HepG2 (cell line): Measurements from ENCODE around the gene NUDT1. TPM values are rescaled to one million over a fixed set of nuclear protein-coding genes. Genes with fewer than 3 reads are reported as not detected.

Source experiments
- ATAC-seq: fragments of 200-7000 bp; cut with Tn5 transposase; 3 replicates; pipeline ENCODE4 v1.9.1; 2020; ENCODE audit warnings: mild to moderate bottlenecking, moderate library complexity
- BruUV-seq: library from RNA; stranded (reverse); fragments of 400-500 nt; replicated peaks from 2 replicates; lab custom pipeline; 2021; lab: Mats Ljungman, UMichigan
- CTCF ChIA-PET: fragments of 300-600 bp; formaldehyde crosslinking; extraction: SDS; loops from one replicate; lab custom pipeline; 2021; ENCODE audit warnings: low total read pairs, inconsistent platforms, low intra/inter-chr PET ratio; lab: Yijun Ruan, JAX
- POLR2A ChIA-PET: fragments of 350-600 bp; sonication (Branson Sonifier 250); formaldehyde crosslinking; loops from one replicate; lab custom pipeline; 2020; ENCODE audit warnings: antibody characterized with exemption, inconsistent platforms; lab: Yijun Ruan, JAX
- DNase-seq: peaks from one replicate; pipeline ENCODE4 v3.0.0-alpha.2; 2015; ENCODE audit warnings: low spot score
- FAIRE-seq: peaks from 3 replicates; lab custom pipeline; 2011; peaks lifted over from hg19 to GRCh38; lab: Jason Lieb, UNC
- H2AFZ ChIP-seq: one replicate; pipeline ENCODE4 v1.6.1; 2011; ENCODE audit warnings: low read length, inconsistent platforms
- H3K27ac ChIP-seq: fragments of 300-600 bp; 3 replicates; pipeline ENCODE4 v1.8.0; 2011; ENCODE audit warnings: mixed run types, mild to moderate bottlenecking, mixed read lengths, low read length, inconsistent platforms; ENCODE audit not compliant: insufficient read depth; ENCODE audit errors: extremely low read length
- H3K27me3 ChIP-seq, 2 experiments: fragments of 200-600 bp in 1 of 2; 2 replicates in 1 of 2; 3 replicates in 1 of 2; pipeline versions ENCODE4 v1.6.0 to v1.8.0; 2011; ENCODE audit warnings: low read length in 2 of 2, mild to moderate bottlenecking in 2 of 2, moderate library complexity in 2 of 2, inconsistent platforms in 1 of 2; ENCODE audit not compliant: insufficient read depth in 2 of 2, control insufficient read depth in 1 of 2
- H3K36me3 ChIP-seq, 2 experiments: fragments of 200-600 bp in 1 of 2; replicated peaks in 1 of 2; 2 replicates in 1 of 2; 3 replicates in 1 of 2; pipeline versions ENCODE4 v1.5.1 to v1.8.0; 2011; ENCODE audit warnings: low read length in 2 of 2, inconsistent platforms in 1 of 2; ENCODE audit not compliant: insufficient read depth in 2 of 2, control insufficient read depth in 1 of 2
- H3K4me1 ChIP-seq: 2 replicates; pipeline ENCODE4 v1.5.1; 2012; ENCODE audit warnings: low read length, inconsistent platforms; ENCODE audit not compliant: insufficient read depth
- H3K4me2 ChIP-seq: 2 replicates; pipeline ENCODE4 v1.6.0; 2011; ENCODE audit warnings: low read depth, low read length, inconsistent platforms
- H3K4me3 ChIP-seq, 3 experiments: fragments of 200-600 bp in 1 of 3; sonication (generic), shearing (Covaris generic) in 1 of 3; replicated peaks in 1 of 3; 2 replicates each; pipeline ENCODE4 v1.5.1; 2011 to 2016; ENCODE audit warnings: low read length in 3 of 3, inconsistent platforms in 2 of 3, low read depth in 2 of 3, mild to moderate bottlenecking in 2 of 3, control low read depth in 1 of 3, mixed read lengths in 1 of 3; ENCODE audit not compliant: insufficient read depth in 1 of 3
- H3K79me2 ChIP-seq: one replicate; pipeline ENCODE4 v1.6.1; 2011; ENCODE audit warnings: low read length, inconsistent platforms; ENCODE audit not compliant: insufficient read depth
- H3K9ac ChIP-seq: 2 replicates; pipeline ENCODE4 v1.6.0; 2011; ENCODE audit warnings: mild to moderate bottlenecking, low read depth, low read length, inconsistent platforms; ENCODE audit not compliant: insufficient read depth
- H3K9me3 ChIP-seq: 2 replicates; pipeline ENCODE4 v1.5.1; 2012; ENCODE audit warnings: mild to moderate bottlenecking, low read length
- H4K20me1 ChIP-seq: 2 replicates; pipeline ENCODE4 v1.6.0; 2011; ENCODE audit warnings: inconsistent platforms, mild to moderate bottlenecking, low read length, moderate library complexity; ENCODE audit not compliant: insufficient read depth
- BRCA1 ChIP-seq: sonication (generic); formaldehyde crosslinking; IDR thresholded peaks from 2 replicates; pipeline ENCODE4 v1.4.0; 2020; ENCODE audit warnings: missing genetic modification reagents
- CEBPG ChIP-seq: IDR thresholded peaks from 2 replicates; pipeline ENCODE4 v1.6.1; 2016
- CREB1 ChIP-seq, 2 experiments: fragments of 450-650 bp in 1 of 2; IDR thresholded peaks; 2 replicates each; pipeline ENCODE4 v1.6.1; 2016 to 2017; ENCODE audit warnings: control low read depth in 1 of 2, mild to moderate bottlenecking in 1 of 2, missing compliant biosample characterization in 1 of 2, missing genetic modification characterization in 1 of 2
- ETS1 ChIP-seq: sonication (generic); formaldehyde crosslinking; IDR thresholded peaks from 2 replicates; pipeline ENCODE4 v1.4.0; 2020; ENCODE audit warnings: missing genetic modification reagents
- HOMEZ ChIP-seq: IDR thresholded peaks from 2 replicates; pipeline ENCODE4 v1.6.1; 2016; ENCODE audit warnings: low read depth
- HOXA7 ChIP-seq: sonication (generic); formaldehyde crosslinking; IDR thresholded peaks from 2 replicates; pipeline ENCODE4 v1.8.1; 2022; ENCODE audit warnings: mild to moderate bottlenecking, missing genetic modification reagents, moderate library complexity
- NFKBIZ ChIP-seq: IDR thresholded peaks from 2 replicates; pipeline ENCODE4 v1.6.1; 2018; ENCODE audit warnings: missing genetic modification reagents, missing compliant biosample characterization
- RAD51 ChIP-seq: fragments of 450-650 bp; IDR thresholded peaks from 2 replicates; pipeline ENCODE4 v1.6.1; 2016; ENCODE audit warnings: borderline replicate concordance
- RARG ChIP-seq: sonication (generic); formaldehyde crosslinking; IDR thresholded peaks from 2 replicates; pipeline ENCODE4 v1.4.0; 2020; ENCODE audit warnings: low read depth, mild to moderate bottlenecking, missing genetic modification reagents
- SCMH1 ChIP-seq: sonication (generic); formaldehyde crosslinking; IDR thresholded peaks from 2 replicates; pipeline ENCODE4 v1.9.0; 2021; ENCODE audit warnings: missing genetic modification reagents, mild to moderate bottlenecking, borderline replicate concordance
- SIN3A ChIP-seq: IDR thresholded peaks from 2 replicates; pipeline ENCODE4 v1.6.1; 2011; ENCODE audit warnings: low read depth, mild to moderate bottlenecking, control low read depth, low read length, borderline replicate concordance
- ZNF205 ChIP-seq: IDR thresholded peaks from 2 replicates; pipeline ENCODE4 v1.6.1; 2018; ENCODE audit warnings: missing biosample characterization, missing genetic modification reagents
- ZNF337 ChIP-seq: sonication (generic); formaldehyde crosslinking; IDR thresholded peaks from 2 replicates; pipeline ENCODE4 v1.5.1; 2020; ENCODE audit warnings: missing genetic modification reagents, low read depth, mild to moderate bottlenecking, borderline replicate concordance
- ZSCAN12 ChIP-seq: sonication (generic); formaldehyde crosslinking; IDR thresholded peaks from 2 replicates; pipeline ENCODE4 v1.9.0; 2021; ENCODE audit warnings: mild to moderate bottlenecking, missing genetic modification reagents
- WGBS: methylation state at CpG from one replicate; pipeline ENCODE4 v1.1.6; 2017; ENCODE audit warnings: low lambda C conversion rate; 5-methylcytosine and 5-hydroxymethylcytosine counted together
- in situ Hi-C: cut with HindIII; loops from 2 replicates; pipeline ENCODE4 v1.10.0; 2017; ENCODE audit warnings: low pct_unique_long_range_greater_than_20kb; ENCODE audit not compliant: extremely low pct_ligation_motif_present
- intact Hi-C: fragments of 100-400 bp; cut with micrococcal nuclease; formaldehyde crosslinking; loops from one replicate; pipeline ENCODE4 v1.10.0; 2022; ENCODE audit not compliant: unreplicated experiment
- polyA plus RNA-seq, 8 experiments: library from polyadenylated mRNA; depleted of rRNA in 3 of 8; stranded (reverse) in 7 of 8; unstranded in 1 of 8; fragments of >200 nt; fragmentation: Illumina TruSeq in 4 of 8; extraction: Trizol in 4 of 8; gene quantifications; 2 replicates each; pipeline versions ENCODE4 v1.2.1 to v1.2.3, GENCODE V29; 2011 to 2016; ENCODE audit warnings: low read depth in 4 of 8, missing spikeins in 1 of 8, mixed read lengths in 1 of 8; ENCODE audit not compliant: insufficient read depth in 1 of 8
- total RNA-seq, 5 experiments: library from RNA; depleted of rRNA; stranded (reverse); fragments of >200 nt; fragmentation: Illumina TruSeq; extraction: Trizol; gene quantifications; 2 replicates each; pipeline ENCODE4 v1.2.3, GENCODE V29; 2016; ENCODE audit warnings: low read depth in 1 of 5

The NUDT1 gene
- total and polyA plus RNA-seq, 2 of the 13 experiments (the other 11 are each of a cell fraction or from before 2014, with no cell fraction given), result 9.1 to 26.8 TPM

GRCh38 chr7:2218444-2218785 is 23.6 kb upstream of the NUDT1 start:
- no peak overlapping the region for H3K4me2 ChIP-seq
- in situ Hi-C loops, result loop anchor here (10.0 to 25.0 kb wide), 2 partner anchors 424 to 631 kb away; no protein-coding TSS in a partner anchor
- no peak overlapping the region for H3K4me3 ChIP-seq
- no peak for TF ChIP-seq ETS1
- TF ChIP-seq BRCA1 (CRISPR knock-in tag), result no peak
- TF ChIP-seq ZSCAN12 (CRISPR knock-in tag), result no peak
- no peak for TF ChIP-seq RAD51
- no peak for TF ChIP-seq RARG (CRISPR knock-in tag)
- TF ChIP-seq ZNF205 (CRISPR knock-in tag), result no peak
- TF ChIP-seq NFKBIZ (CRISPR knock-in tag), result no peak
- no peak for TF ChIP-seq SCMH1 (CRISPR knock-in tag)
- TF ChIP-seq ZNF337, result no peak
- no peak for TF ChIP-seq HOMEZ (CRISPR knock-in tag)
- TF ChIP-seq HOXA7 (CRISPR knock-in tag), result no peak
- no peak for TF ChIP-seq CREB1 (IDR thresholded peaks at IDR 0.05)
- TF ChIP-seq CREB1 (CRISPR knock-in tag; IDR thresholded peaks at IDR 0.05), result no peak
- TF ChIP-seq CEBPG (CRISPR knock-in tag), result no peak
- no peak for TF ChIP-seq SIN3A
- no peak for ATAC-seq
- no peaks in the 10 kb centered on the region for H3K27me3 ChIP-seq
- no peak overlapping the region for H3K9ac ChIP-seq
- H4K20me1 ChIP-seq, result peaks cover 2% of the 10 kb centered on the region; the same call in 1 of the 2 replicates
- no peak overlapping the region for H3K27ac ChIP-seq
- no TSS peak for BruUV-seq
- no peak for DNase-seq
- no peak for FAIRE-seq
- H3K4me1 ChIP-seq, result no peaks in the 10 kb centered on the region
- POLR2A ChIA-PET, result no interaction called here
- peaks cover 34 to 82% of the 10 kb centered on the region in 2 experiments; a peak in 4 of 5 replicates for H3K36me3 ChIP-seq
- CTCF ChIA-PET, result no interaction called here
- peaks cover 4% of the 10 kb centered on the region for H3K79me2 ChIP-seq
- H3K9me3 ChIP-seq, result no peaks in the 10 kb centered on the region
- intact Hi-C loops, result no loop called here
- 98% methylated on average over 8 of the region's 9 CpGs for whole genome bisulfite sequencing
- H2AFZ ChIP-seq, result no peak overlapping the region
